ENCODE results near the gene UBA7.

DNA sequence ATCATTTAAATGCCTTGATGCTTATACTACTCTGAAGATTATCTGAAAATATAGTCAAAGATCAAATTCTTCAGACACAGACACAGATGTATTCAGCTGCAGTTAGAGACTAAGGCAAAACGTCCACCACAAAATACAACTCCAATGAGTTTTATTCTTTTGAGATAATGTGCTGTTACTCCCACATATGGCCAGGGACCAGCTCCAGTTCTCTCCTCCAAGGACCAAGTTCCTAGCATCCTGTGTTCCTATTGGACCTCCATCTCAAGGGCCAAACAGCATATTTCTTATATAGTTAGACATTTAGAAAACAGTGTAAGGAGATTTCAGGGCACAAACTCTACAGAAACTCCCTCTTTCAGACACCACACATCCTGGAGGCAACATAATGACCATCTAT is 54.5 kb downstream of the UBA7 start:
- TF ChIP-seq, protein P1, sequence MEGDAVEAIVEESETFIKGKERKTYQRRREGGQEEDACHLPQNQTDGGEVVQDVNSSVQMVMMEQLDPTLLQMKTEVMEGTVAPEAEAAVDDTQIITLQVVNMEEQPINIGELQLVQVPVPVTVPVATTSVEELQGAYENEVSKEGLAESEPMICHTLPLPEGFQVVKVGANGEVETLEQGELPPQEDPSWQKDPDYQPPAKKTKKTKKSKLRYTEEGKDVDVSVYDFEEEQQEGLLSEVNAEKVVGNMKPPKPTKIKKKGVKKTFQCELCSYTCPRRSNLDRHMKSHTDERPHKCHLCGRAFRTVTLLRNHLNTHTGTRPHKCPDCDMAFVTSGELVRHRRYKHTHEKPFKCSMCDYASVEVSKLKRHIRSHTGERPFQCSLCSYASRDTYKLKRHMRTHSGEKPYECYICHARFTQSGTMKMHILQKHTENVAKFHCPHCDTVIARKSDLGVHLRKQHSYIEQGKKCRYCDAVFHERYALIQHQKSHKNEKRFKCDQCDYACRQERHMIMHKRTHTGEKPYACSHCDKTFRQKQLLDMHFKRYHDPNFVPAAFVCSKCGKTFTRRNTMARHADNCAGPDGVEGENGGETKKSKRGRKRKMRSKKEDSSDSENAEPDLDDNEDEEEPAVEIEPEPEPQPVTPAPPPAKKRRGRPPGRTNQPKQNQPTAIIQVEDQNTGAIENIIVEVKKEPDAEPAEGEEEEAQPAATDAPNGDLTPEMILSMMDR (IDR thresholded peaks at IDR 0.05; ENCODE audit: insufficient read depth, low read depth, low read length) = no peak
- no peak for TF ChIP-seq EZH2 (IDR thresholded peaks at IDR 0.05; ENCODE audit: insufficient read depth, low read length)
